ENCODE results near the gene AIFM3.

DNA sequence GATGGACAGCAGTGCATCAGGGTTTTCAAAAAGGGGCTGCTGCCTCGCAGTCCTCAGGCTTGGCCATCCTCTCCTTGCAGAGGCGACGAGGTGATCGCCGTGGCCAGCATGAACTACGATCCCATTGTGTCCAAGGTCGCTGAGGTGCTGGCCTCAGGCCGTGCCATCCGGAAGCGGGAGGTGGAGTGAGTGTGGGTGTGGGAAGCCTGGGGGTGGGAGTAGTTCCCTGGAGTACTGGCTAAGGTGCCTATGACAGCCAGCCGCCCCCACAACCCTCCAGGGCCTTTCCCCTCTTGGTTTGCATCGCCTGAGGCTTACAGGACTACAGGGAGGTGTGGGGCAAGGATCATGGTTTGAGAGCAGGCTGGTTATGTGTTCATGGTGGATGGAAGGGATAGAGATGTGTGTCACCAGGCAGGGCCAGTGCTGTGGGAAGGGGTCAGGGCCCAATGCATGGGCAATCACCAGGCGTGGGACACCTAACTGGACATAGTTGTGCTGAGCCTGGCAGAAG lies 12.9 kb downstream of the AIFM3 start:
- TF ChIP-seq, protein P1, sequence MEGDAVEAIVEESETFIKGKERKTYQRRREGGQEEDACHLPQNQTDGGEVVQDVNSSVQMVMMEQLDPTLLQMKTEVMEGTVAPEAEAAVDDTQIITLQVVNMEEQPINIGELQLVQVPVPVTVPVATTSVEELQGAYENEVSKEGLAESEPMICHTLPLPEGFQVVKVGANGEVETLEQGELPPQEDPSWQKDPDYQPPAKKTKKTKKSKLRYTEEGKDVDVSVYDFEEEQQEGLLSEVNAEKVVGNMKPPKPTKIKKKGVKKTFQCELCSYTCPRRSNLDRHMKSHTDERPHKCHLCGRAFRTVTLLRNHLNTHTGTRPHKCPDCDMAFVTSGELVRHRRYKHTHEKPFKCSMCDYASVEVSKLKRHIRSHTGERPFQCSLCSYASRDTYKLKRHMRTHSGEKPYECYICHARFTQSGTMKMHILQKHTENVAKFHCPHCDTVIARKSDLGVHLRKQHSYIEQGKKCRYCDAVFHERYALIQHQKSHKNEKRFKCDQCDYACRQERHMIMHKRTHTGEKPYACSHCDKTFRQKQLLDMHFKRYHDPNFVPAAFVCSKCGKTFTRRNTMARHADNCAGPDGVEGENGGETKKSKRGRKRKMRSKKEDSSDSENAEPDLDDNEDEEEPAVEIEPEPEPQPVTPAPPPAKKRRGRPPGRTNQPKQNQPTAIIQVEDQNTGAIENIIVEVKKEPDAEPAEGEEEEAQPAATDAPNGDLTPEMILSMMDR (IDR thresholded peaks at IDR 0.05; ENCODE audit: low read depth, low read length) = no peak
- TF ChIP-seq EZH2phosphoT487 (IDR thresholded peaks at IDR 0.05; ENCODE audit: low read depth) = no peak

All from OCI-LY3 (cell line).